GM19035 (cell line): Measurements from ENCODE around the gene PPEF1.
"Not testable (repeated sequence)": the region's sequence is repeated elsewhere in the genome, so short reads cannot be mapped to it uniquely, and the experiment has no call there.

ENCODE experiments used
- ATAC-seq: cut with Tn5 transposase; IDR thresholded peaks from one replicate; pipeline ENCODE4 v1.9.1; 2021; ENCODE audit not compliant: unreplicated experiment

Gene PPEF1

GRCh38 chrX:18792828-18793227 is 85.4 kb downstream of the PPEF1 start:
- ATAC-seq: no peak

GRCh38 chrX:18793601-18794089 is 86.2 kb downstream of the PPEF1 start:
- no peak for ATAC-seq

- no peak for ATAC-seq
Observed at GRCh38 chrX:18797141-18797540, 89.7 kb downstream of the PPEF1 start.

GRCh38 chrX:18799911-18800310 is 92.5 kb downstream of the PPEF1 start:
- ATAC-seq: no peak

- ATAC-seq: no peak
Observed at GRCh38 chrX:18809641-18810040, 102.2 kb downstream of the PPEF1 start.

- ATAC-seq: no peak
Observed at GRCh38 chrX:18810416-18810815, 103.0 kb downstream of the PPEF1 start.

- ATAC-seq: no peak
Observed at GRCh38 chrX:18825375-18825774, 117.9 kb downstream of the PPEF1 start.

GRCh38 chrX:18828832-18829404 is 121.5 kb downstream of the PPEF1 start:
- no peak for ATAC-seq

GRCh38 chrX:18833071-18833731 is 125.8 kb downstream of the PPEF1 start:
- no peak for ATAC-seq

GRCh38 chrX:18847901-18848300 is 140.5 kb downstream of the PPEF1 start:
- not testable (repeated sequence) for ATAC-seq

GRCh38 chrX:18855919-18856644 is 148.6 kb downstream of the PPEF1 start:
- peak; percentile 91 for ATAC-seq

GRCh38 chrX:18856645-18856997 is 149.2 kb downstream of the PPEF1 start:
- no peak for ATAC-seq

- no peak for ATAC-seq
Observed at GRCh38 chrX:18861511-18861910, 154.1 kb downstream of the PPEF1 start.

GRCh38 chrX:18864390-18864920 is 157.0 kb downstream of the PPEF1 start:
- ATAC-seq: no peak

- no peak for ATAC-seq
Observed at GRCh38 chrX:18871161-18871890, 163.9 kb downstream of the PPEF1 start.

GRCh38 chrX:18871970-18872369 is 164.5 kb downstream of the PPEF1 start:
- ATAC-seq: no peak

- ATAC-seq: no peak
Observed at GRCh38 chrX:18872621-18873020, 165.2 kb downstream of the PPEF1 start.

GRCh38 chrX:18873189-18873791 is 165.8 kb downstream of the PPEF1 start:
- ATAC-seq: no peak

GRCh38 chrX:18873836-18874235 is 166.4 kb downstream of the PPEF1 start:
- ATAC-seq: no peak

- no peak for ATAC-seq
Observed at GRCh38 chrX:18874560-18875255, 167.3 kb downstream of the PPEF1 start.
